GM18870 (cell line): ENCODE data around the gene UMODL1.

Experiments
- ATAC-seq: cut with Tn5 transposase; IDR thresholded peaks from one replicate; pipeline ENCODE4 v1.9.1; 2021; ENCODE audit warnings: moderate library complexity; ENCODE audit not compliant: unreplicated experiment

UMODL1 gene

GRCh38 chr21:42057851-42058437 is 13.2 kb upstream of the UMODL1 start:
- no peak for ATAC-seq

DNA sequence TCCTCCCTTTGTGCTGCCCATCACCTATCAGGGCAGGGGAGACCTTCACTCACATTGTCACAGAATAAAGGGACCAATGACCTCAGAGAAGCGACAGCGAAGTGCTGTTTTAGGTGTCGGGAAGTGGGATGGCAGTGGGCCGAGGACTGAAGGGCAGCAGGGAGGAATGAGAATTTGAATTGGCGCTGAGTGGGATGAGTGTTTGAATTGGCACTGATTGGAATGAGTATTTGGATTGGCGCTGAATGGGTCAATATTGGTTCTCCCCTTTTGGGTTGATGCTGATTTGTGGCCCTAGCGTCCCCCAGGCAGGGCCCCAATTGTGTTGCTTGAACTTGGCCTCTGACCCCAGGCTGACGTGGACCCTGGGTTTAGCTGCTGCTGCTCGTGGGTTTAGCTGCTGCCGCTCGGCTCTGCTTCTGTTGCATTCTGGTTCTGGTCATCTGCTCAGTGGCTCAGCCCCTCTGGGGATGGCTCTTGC is 12.4 kb upstream of the UMODL1 start:
- no peak for ATAC-seq

DNA sequence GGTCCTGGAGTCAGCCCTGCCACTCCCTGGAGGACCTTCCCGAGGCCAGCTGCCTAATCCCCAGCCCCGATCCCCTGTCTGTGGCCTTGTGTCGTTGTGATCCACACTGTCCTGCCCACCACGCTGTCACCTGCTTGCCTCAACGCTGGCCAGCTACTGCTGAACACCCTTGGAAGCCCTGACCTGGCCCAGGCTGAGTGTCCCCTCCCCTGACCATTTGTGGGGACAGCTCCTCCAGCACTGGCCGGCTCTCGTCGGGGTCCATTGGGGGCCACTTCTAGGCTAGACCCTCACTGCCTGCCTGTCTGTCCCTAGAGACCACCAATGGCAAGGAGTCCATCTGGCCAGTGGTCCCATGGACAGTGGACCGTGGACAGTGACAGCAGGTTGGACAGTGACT is 12.0 kb upstream of the UMODL1 start:
- ATAC-seq = no peak

DNA sequence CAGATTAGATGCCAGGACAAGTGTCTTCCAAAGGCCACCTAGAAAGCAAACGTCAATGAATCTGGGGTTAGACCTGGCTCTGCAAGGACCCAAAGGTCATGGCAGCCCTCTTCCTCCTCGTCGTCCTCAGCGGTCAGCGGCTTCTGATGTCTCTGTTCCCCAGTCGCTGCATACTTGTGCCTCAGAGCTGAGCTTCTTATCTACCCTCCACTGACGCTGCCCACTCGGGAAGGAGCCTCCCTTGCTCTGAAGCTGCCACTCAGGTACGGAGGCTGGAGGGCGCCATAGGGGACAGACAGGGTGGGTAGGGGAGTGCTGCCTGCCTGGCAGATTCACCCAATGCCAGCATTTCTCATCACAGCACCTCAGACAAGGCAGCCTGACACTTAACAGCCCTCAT is 11.4 kb upstream of the UMODL1 start:
- no peak for ATAC-seq

DNA sequence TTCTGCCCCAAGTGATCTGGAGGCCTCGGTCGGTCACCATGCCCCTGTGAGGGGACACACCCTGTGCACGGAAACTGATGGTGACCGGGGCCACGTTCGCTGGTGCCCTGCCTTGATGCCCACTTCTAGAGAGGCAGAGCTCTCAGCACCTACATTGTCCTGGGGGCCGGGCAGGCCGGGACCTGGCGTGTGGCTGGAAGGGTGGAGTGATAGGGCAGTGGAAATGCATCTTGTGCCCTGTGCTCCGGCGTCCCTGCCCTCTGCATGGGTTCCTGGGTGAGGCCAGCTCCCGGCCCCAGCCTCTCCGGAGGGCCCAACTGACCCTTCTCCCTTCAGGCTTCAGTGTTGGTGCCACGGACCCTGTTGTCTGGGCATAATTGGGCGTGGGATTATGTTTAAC is 11.0 kb upstream of the UMODL1 start:
- no peak for ATAC-seq

DNA sequence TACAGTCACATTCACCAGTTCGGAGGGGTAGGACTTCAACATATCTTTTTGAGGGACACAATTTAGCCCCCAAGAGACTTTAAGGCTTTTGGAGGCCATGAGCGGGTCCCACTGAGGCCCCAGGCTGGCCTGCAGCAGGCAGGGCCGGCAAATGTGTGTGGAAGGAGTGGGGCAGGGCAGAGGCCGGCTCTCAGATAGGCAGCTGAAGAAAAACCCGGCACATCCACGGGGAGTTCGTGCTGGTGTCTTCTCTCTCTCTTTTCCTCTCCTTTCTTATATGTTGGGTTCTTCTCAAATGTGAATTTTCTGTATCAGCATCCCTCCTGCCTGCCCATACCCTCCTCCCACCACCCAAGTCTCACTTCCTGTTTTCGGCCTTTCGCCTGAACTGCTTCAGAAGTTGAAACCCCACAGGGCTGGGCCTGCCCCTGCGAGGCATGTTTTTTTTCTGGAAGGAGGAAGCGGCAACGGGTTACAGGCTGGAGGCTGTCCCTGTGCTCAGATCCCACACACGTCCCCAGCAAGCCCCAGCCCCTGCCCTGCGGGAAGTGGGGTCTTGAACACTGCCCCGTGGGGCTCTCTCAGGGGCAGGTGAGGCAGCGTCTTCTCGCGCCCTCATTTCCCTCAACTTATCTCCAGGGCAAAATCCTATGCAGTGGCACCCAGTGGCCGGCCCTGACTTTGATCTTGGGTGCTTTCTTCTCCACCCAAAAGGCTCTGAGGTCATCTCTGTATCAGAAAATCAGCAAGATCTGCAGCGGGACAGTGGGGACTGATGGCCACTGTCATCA is 9.7 kb upstream of the UMODL1 start:
- peak; percentile 46 for ATAC-seq

DNA sequence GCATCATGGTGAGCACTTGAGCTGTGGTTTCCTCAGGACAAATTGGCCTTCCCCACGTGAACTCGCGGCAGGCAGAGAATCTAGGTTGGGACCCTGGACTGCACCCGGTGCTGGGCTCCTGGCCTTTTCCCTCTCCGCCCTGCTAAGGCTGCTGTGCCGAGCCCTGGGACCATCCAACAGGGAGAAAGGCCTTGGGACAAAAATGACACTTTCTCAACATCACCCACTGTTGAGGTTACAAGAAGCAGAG is 9.2 kb upstream of the UMODL1 start:
- ATAC-seq = no peak

GRCh38 chr21:42062236-42063022 is 8.7 kb upstream of the UMODL1 start:
- ATAC-seq = peak; percentile 28

DNA sequence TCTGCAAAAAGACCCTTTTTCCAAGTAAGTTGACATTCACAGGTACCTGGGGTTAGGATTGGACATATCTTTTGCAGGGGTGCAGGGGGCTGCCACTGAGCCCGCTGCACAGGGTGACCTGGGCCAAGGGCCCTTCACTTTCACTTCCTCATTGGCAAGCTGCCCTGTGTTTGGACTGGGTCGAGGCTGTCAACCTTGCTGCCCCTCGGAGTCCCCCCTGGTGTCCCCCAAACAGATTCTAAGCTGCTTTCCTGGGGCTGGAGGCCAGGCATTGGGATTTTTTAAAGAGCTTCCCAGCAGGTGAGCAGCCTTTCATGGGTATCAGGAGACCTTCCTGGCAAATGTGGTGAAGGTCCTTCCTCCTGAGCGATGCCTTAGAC is 7.9 kb upstream of the UMODL1 start:
- no peak for ATAC-seq

- no peak for ATAC-seq
Observed at GRCh38 chr21:42063571-42064521, 7.3 kb upstream of the UMODL1 start.

DNA sequence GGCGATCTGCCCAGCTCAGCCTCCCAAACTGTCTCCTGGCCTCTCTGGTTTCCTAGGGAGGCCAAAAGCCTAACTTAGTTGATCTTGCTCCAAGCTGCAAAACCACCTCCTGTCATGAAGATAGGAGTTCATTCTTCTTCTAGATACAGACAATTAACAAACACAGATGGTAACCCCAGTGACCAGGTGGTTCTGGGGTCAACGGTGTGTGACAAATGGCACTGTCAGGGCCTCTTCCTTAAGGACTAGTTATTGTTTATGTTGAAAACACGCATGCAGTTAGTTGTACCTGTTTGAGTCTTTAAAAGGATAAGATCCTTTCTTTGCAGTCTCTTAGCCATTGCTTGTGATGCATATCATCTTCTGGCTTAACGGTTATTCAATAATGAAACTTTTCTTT is 4.6 kb upstream of the UMODL1 start:
- ATAC-seq = no peak

- no peak for ATAC-seq
Observed at GRCh38 chr21:42067531-42068255, 3.4 kb upstream of the UMODL1 start.

- ATAC-seq = no peak
Observed at GRCh38 chr21:42068256-42068545, 2.9 kb upstream of the UMODL1 start.

- no peak for ATAC-seq
Observed at GRCh38 chr21:42068592-42068991, 2.5 kb upstream of the UMODL1 start.

DNA sequence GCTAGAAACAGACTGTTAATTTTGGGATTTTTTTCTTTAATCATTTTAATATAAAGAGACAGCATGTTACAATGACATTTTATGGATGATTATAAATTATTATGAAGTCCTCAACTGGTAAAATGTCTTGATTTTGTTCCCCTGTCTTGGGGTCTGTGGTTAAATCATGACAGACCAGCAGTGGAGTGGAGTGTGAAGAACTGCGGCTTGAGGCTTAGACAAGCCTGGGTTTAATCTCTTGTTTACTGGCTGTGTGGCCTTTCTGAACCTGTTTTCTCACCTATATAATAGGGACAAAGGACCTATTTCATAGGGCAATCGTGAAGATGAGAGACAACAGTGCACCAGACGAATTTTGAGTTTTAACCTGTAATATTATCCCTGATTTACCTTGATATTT is 1.8 kb upstream of the UMODL1 start:
- no peak for ATAC-seq

GRCh38 chr21:42069843-42070242 is 1.3 kb upstream of the UMODL1 start:
- no peak for ATAC-seq

DNA sequence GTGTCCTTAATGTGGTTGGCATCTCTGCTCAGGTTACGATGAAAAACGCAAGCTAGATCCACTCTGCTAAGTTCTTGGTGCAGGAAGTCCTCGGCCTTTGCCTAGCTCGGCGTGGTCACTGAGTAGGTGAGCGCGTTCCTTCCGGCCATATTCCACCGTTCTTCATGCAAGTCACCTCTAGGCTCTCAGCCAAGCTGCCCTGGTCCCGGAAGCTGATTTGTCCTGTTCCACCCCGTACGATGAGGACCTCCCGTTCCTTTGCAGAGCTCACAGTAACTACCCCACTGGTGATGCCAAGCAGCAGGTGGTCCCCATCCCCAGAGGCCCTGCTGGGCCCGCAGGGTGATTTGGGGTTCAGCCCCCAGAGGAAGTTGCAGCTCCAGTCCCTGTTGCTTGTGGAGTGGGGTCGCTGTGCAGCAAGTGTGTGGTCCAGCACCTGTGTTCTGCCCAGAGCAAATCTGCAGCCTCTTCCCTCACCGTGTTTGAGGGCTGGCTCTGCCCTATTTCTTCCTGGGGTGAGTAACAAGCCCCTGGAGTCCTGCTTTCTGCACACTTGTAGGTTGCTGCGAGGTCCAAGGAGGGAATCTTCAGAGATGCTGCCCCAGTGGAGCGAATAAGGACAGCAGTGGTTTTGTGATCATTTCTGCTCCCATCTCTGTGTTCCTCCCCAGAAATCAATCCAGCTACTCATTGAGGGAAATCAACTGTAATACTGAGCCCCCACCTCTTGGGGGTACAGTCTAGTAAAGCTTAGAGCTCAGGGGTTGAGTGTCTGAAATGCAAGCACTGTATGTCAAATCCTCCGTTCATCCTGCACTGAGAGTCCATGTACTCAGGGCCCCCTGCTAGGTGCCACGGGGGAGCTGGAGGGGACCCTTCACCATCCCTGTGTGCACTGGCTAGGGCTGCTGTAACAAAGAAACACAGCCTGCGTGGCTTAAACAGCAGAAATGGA is 2.3 kb downstream of the UMODL1 start:
- ATAC-seq = no peak

- ATAC-seq = no peak
Observed at GRCh38 chr21:42075686-42076471, 4.8 kb downstream of the UMODL1 start.
